Ureter (tissue), 1 donor: ENCODE results near the gene SRSF4. TPM values are rescaled to one million over a fixed set of nuclear protein-coding genes. Genes with fewer than 3 reads are reported as not detected.
"Not testable (repeated sequence)": the region's sequence is repeated elsewhere in the genome, so short reads cannot be mapped to it uniquely, and the experiment has no call there.

Experiments
- DNase-seq: peaks from one replicate; pipeline ENCODE4 v3.0.0-alpha.2; 2020; ENCODE audit warnings: low spot score
- total RNA-seq: library from RNA; stranded (reverse); gene quantifications from one replicate; pipeline ENCODE4 v1.2.4, GENCODE V29; 2023
- donor health status: DM: yes; HTN: yes; CAD: no.

SRSF4 gene
- total RNA-seq, 1 donor from 2014 or later, result 96.0 TPM

DNA sequence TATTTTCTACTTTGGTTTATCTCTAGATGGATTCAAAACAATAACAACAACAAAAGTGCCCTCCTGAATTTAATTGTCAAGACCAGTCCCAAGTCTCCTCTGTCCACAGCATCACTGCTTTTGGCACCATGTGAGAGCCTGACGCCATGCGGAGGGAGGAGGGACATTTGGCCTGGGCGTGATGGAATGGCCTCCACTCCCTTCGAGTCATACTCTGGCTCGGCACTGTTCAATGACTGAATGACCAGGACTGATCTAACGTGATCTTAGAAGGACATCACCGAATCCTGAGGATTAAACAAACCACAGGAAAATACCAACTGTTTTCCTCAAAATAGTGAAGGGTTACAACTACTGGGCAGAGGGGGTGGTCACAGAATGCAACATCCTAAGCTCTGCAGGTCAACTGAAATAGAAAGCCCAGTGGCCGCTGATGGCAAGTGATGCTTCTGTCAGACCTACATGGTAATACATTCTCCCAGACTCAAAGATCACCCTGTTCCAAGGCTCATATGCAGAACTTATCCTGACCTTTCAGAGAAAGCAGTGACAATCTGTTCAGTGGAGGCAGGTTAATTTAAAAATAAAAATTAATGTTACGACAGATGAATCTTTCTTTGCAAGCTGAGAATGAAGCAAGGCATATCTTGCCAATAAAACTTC is 19.1 kb downstream of the SRSF4 start:
- DNase-seq, result no peak

DNA sequence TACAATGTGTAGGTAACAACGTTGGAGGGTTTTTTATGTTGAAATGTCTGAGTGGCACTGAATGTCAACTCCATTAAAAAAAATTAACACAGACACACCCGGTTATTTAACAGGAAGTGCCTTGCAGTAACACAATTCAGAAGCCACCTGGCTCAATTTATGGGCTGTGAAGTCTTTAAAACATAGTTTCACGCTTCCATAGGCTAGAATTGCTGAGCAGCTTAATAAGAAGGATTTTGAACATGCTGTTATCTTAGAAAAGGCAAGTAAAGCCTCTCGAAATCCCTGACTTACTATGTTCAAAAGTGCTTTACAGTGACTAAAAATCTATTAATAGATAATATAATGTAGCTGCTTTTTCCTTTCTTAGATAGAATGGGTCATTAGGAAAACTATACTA is 19.7 kb downstream of the SRSF4 start:
- no peak for DNase-seq

GRCh38 chr1:29159773-29160172 is 21.9 kb downstream of the SRSF4 start:
- DNase-seq, result no peak

DNA sequence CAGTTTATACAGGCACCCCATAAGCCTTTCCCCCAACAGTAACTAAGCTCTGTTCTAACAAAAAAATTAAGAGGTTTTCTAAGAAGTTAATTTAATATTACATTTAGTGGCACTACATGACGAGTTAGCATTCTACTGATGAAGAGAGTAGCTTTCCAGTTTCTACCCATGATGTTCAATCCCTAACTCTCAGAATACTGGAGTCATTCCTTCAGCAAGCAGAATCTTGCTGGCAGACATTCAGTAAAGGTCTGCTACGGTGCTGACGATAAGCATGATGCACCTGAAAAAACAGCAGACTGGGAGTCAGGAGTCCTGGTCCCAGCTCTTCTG is 24.5 kb downstream of the SRSF4 start:
- DNase-seq, result no peak

DNA sequence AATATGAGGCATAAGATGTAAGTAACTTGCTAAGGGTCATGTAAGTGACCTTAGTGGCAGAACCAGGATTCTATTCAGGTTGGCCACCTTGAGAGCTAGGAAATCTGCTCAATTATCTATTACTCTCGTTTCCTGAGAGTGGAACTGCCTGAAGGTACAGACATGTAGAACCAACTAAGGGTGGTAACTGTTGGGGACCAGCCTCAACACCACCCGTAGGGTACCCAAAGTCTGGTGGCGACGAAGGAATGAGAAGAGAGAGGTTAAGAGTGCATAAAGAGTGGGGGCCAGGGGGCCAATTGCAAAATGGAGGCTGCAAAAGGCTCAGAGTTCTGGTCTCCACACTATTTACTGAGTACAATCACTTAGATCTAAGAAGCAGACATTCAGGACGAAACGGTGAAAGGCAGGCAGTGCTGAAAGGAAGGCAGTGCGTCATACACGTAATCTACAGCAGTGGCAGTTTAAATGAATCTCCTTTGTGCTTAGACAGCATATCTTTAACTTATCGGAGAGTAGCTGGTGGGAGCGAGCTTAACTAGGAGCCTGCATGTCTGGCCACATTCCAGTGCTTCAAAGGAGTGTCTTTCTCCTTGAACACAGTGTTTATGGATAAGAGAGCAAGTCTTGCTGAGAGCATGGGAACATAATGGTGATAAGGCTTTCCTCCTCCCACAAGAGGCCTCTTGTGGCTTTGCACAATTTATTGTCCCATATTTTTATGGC is 25.0 kb downstream of the SRSF4 start:
- DNase-seq, result no peak

GRCh38 chr1:29152046-29152805 is 29.5 kb downstream of the SRSF4 start:
- DNase-seq, result no peak

DNA sequence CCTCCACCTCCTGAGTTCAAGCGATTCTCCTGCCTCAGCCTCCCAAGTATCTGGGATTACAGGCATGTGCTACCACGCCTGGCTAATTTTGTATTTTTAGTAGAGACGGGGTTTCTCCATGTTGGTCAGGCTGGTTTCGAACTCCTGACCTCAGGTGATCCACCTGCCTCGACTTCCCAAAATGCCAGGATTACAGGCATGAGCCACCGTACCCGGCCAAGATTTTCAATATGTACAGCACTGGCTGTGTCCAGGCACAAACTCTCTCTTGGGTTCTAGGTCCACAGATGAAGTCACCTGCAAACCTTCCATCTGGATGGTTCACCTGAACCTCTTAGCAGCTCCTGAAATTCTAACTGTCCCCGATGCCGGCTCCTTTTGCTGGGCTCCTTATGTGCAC is 31.4 kb downstream of the SRSF4 start:
- DNase-seq, result not testable (repeated sequence)

DNA sequence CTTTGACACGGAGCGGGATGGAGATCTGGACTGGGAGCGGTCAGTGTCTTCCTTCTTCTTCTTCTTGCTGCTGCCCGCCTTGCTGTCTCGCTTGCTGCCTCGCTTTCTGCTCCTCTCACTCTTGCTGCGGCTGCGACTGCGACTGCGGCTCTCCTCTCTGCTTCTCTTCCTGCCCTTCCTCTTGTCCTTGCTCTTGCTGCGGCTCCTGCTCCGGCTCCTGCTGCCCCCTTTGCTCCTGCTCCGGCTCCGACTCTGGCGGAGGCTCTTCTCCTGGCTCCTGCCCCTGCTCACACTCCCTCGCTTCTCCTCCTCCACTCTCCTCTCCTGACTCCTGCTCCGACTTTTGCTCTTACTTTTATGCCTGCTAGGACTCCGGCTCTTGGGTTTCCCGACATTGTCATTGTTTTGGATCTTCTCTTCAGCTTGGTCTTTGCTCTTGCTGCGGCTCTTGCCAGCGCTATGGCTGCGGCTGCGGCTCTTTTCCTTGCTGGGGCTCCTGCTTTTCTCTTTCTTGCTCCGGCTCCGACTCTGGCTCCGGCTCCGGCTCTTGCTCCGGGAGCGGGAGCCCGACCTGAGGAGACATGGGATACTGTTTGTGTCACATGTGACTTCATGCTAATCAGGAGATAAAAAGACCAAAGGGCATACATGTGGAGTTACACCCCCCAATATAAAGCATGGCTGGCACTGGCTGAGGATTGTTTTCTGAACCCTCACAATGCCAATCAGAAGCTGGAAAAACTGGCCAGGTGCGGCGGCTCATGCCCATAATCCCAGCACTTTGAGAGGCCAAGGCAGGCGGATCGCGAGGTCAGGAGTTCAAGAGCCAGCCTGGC is 32.8 kb downstream of the SRSF4 start:
- DNase-seq, result no peak

DNA sequence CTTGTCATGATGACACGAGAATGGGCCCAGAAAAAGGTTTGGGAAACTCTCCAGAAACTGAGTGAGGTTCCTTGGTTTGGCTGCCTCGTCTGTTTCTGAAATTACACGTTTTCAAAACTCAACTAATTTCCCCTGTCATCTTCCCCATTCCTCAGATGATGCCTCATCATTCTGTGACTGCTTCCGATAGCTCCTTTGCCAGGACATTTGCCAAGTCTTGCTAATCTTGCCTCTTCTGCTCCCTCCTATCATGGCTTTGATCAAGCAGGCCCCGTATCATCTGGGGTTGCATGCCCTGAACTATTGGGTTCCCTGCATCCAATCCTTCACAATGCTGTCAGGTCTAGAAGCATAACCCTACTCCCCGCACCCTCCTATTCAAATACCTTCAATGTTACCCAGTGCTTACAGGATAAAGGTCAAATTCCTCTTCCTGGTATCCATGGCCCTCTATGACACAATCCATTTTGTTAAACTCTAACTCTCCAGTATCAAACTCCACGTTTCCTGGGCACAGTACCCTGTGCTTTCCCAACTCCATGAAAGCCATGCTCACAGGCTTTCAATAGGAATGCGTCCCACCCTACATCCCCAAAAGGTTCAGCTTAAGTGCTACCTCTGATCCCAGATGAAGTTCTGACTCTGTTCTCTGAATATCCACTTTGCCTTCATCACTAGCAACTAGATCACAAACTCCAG is 35.8 kb downstream of the SRSF4 start:
- DNase-seq, result no peak

GRCh38 chr1:29144178-29144577 is 37.5 kb downstream of the SRSF4 start:
- no peak for DNase-seq

- no peak for DNase-seq
Measured at GRCh38 chr1:29142714-29143113, 39.0 kb downstream of the SRSF4 start.

- no peak for DNase-seq
Measured at GRCh38 chr1:29136391-29136915, 45.2 kb downstream of the SRSF4 start.

- no peak for DNase-seq
Measured at GRCh38 chr1:29134695-29135028, 47.0 kb downstream of the SRSF4 start.

DNA sequence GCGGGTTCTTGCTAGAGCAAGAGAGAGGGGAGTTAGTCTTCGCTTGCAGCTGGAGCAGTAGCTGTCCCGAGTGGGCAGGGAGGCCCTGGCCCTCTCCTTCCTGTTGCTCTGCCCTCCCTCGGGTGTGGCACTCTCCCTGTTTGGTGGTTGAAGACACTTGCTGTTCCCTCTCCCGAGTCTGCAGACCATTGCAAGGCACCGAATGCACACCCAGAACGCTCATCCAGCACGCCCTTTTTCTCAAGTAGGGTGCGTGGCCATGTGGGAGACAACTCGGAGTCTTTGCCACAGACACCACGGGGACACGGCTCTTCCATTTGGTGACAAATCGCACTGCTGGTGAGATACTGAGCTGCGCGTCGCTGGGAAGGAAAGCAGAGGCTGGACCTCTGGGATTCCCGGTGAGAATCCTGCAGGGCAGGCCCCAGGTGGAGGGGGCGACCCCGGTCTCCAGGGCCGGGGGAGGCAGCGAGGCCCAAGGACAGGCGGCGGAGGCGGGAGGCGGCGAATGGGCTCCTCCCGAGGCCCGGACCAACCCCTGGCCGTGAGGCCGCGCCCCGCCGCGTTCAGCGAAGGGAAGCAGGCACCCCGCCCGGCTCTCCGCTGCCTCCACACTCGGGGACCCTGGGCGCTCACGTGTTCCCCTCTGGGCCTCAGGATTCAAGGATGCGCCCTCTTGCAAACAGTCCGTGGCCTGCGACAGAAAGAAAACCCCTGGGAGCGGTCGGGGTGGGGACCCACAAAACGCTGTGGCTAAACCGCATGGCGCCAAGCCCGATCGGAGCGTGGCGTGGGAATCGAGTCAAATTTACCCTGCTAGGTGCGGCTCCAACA is 47.6 kb downstream of the SRSF4 start:
- no peak for DNase-seq

- DNase-seq, result not testable (repeated sequence)
Measured at GRCh38 chr1:29131056-29131455, 50.6 kb downstream of the SRSF4 start.

DNA sequence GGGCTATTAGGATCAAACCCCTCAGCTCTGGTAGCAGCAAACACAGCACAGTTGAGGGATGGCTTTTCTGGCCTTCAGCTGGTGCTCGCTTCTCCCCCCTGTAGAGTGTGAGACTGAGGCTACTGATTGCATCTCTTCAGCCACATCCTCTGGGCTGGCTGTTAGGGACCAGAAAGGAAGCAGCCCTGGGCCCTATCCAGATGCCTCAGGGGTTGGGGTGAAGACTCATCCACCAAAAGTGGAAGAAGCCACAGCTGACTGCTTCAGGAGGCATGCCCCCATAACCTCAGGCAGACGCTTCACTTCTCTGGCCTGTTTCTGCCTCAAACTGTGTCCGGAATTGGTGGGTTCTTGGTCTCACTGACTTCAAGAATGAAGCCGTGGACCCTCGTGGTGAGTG is 51.8 kb downstream of the SRSF4 start:
- no peak for DNase-seq

DNA sequence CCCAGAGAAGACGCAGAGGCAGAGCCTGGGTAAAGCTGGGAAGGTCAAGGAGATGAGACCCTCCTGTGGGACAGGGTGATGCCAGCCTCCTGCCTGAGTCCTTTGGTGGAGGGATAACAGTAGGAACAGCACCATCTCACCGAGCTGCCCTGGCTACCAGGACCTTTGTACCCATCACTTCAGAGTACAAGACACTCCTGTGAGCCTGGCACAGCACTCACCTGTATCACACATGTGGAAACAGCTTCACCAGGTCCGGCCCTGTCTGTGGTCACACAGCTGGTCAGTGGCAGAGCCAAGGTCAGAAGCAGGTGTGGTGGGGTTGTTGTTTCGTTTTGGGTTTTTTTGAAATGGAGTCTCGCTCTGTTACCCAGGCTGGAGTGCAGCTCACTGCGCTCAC is 53.0 kb downstream of the SRSF4 start:
- DNase-seq, result no peak

DNA sequence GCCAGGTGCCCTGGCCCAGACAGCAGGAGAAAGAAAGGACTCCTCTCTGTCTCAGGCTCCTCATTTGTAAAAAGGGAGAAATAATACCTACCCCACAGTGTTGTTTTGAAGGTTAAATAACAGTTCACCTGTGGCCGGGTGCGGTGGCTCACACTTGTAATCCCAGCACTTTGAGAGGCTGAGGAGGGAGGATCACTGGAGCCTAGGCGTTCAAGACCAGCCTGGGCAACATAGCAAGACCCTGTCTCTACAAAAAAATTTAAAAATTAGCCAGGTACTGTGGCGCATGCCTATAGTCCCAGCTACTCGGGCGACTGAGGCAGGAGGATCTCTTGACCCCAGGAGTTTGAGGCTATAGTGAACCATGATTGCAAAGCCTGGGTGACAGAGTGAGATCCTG is 55.5 kb downstream of the SRSF4 start:
- no peak for DNase-seq

- no peak for DNase-seq
Measured at GRCh38 chr1:29125788-29126187, 55.9 kb downstream of the SRSF4 start.

- no peak for DNase-seq
Measured at GRCh38 chr1:29125237-29125641, 56.5 kb downstream of the SRSF4 start.
